HCT116 (cell line): ENCODE measurements around the gene GARNL3. TPM values are rescaled to one million over a fixed set of nuclear protein-coding genes. Genes with fewer than 3 reads are reported as not detected.
A peak's percentile ranks its signal among the peaks of the same experiment; 100 is the strongest.

Experiments used
- ATAC-seq: fragments of 200-7000 bp; cut with Tn5 transposase; 2 replicates; pipeline ENCODE4 v1.9.1; 2020; ENCODE audit warnings: mild to moderate bottlenecking, moderate library complexity
- BruUV-seq: library from RNA; stranded (reverse); fragments of 400-500 nt; replicated peaks from 2 replicates; lab custom pipeline; 2021; lab: Mats Ljungman, UMichigan
- CTCF ChIA-PET: fragments of 300-600 bp; sonication (Branson Sonifier 250); formaldehyde crosslinking; loops from one replicate; lab custom pipeline; 2021; ENCODE audit warnings: antibody characterized with exemption; lab: Charles Lee
- POLR2A ChIA-PET: fragments of 300-600, 350-600 bp; sonication (Branson Sonifier 250); formaldehyde crosslinking; loops from one replicate; lab custom pipeline; 2021; ENCODE audit warnings: antibody characterized with exemption; lab: Charles Lee
- RAD21 ChIA-PET, 2 experiments: fragments of 300-600 bp; sonication (Branson Sonifier 250); formaldehyde crosslinking; loops; one replicate each; lab custom pipeline; 2023; ENCODE audit warnings: low total read pairs in 2 of 2; ENCODE audit not compliant: uncharacterized antibody in 2 of 2, unreplicated experiment in 2 of 2, low non-redundant PET in 1 of 2; lab: Charles Lee
- DNase-seq: peaks from one replicate; pipeline ENCODE4 v3.0.0-alpha.2; 2010; ENCODE audit warnings: low read depth, low spot score
- H2AFZ ChIP-seq: fragments of 200-600 bp; shearing (Covaris generic), sonication (generic); 2 replicates; pipeline ENCODE4 v1.6.1; 2017; ENCODE audit warnings: low read depth, mixed run types, mixed read lengths, antibody characterized with exemption, low read length; ENCODE audit not compliant: poor library complexity, severe bottlenecking
- H3K27ac ChIP-seq: 2 replicates; pipeline ENCODE4 v1.5.1; 2012; ENCODE audit warnings: low read depth, low read length
- H3K27me3 ChIP-seq: fragments of 200-600 bp; sonication (generic); 2 replicates; pipeline ENCODE4 v1.6.1; 2016; ENCODE audit warnings: mixed run types, low read length, mixed read lengths; ENCODE audit not compliant: insufficient read depth
- H3K36me3 ChIP-seq, 2 experiments: fragments of 200-500 bp in 1 of 2; fragments of 200-600 bp in 1 of 2; sonication (Bioruptor generic) in 1 of 2; sonication (generic) in 1 of 2; 2 replicates each; pipeline versions ENCODE4 v1.5.1 to v1.6.1; 2014 to 2016; ENCODE audit warnings: low read length in 2 of 2, inconsistent platforms in 1 of 2, mixed read lengths in 1 of 2, mixed run types in 1 of 2; ENCODE audit not compliant: insufficient read depth in 2 of 2, control insufficient read depth in 1 of 2
- H3K4me1 ChIP-seq, 2 experiments: fragments of 200-600 bp in 1 of 2; sonication (generic) in 1 of 2; 2 replicates each; pipeline versions ENCODE4 v1.5.1 to v1.6.1; 2012 to 2017; ENCODE audit warnings: low read length in 2 of 2, inconsistent platforms in 1 of 2, mild to moderate bottlenecking in 1 of 2, mixed read lengths in 1 of 2, mixed run types in 1 of 2, moderate library complexity in 1 of 2; ENCODE audit not compliant: insufficient read depth in 2 of 2, control insufficient read depth in 1 of 2
- H3K4me2 ChIP-seq: fragments of 200-600 bp; sonication (generic); 2 replicates; pipeline ENCODE4 v1.6.1; 2017; ENCODE audit warnings: mixed run types, low read length, mixed read lengths
- H3K4me3 ChIP-seq, 2 experiments: fragments of 200-600 bp in 1 of 2; sonication (generic) in 1 of 2; replicated peaks in 1 of 2; 2 replicates each; pipeline ENCODE4 v1.5.1; 2011 to 2016; ENCODE audit warnings: low read length in 2 of 2, control low read depth in 1 of 2, low read depth in 1 of 2, mild to moderate bottlenecking in 1 of 2, mixed read lengths in 1 of 2, mixed run types in 1 of 2
- H3K79me2 ChIP-seq: fragments of 200-600 bp; sonication (generic); 2 replicates; pipeline ENCODE4 v1.6.1; 2017; ENCODE audit warnings: mild to moderate bottlenecking, mixed run types, low read length, moderate library complexity, mixed read lengths; ENCODE audit not compliant: insufficient read depth
- H3K9ac ChIP-seq: fragments of 200-600 bp; sonication (generic); 2 replicates; pipeline ENCODE4 v1.6.1; 2016; ENCODE audit warnings: low read length, mixed read lengths
- H3K9me2 ChIP-seq: fragments of 200-600 bp; sonication (generic), shearing (Covaris generic); 2 replicates; pipeline ENCODE4 v1.6.1; 2017; ENCODE audit warnings: mixed run types, mild to moderate bottlenecking, moderate library complexity; ENCODE audit not compliant: insufficient read depth
- H3K9me3 ChIP-seq, 2 experiments: fragments of 200-500 bp in 1 of 2; fragments of 200-600 bp in 1 of 2; sonication (Bioruptor generic) in 1 of 2; sonication (generic) in 1 of 2; 2 replicates each; pipeline ENCODE4 v1.6.1; 2014 to 2017; ENCODE audit warnings: low read length in 2 of 2, mixed read lengths in 2 of 2, inconsistent platforms in 1 of 2, low read depth in 1 of 2, mild to moderate bottlenecking in 1 of 2, mixed run types in 1 of 2, moderate library complexity in 1 of 2; ENCODE audit not compliant: control insufficient read depth in 1 of 2, insufficient read depth in 1 of 2
- H4K20me1 ChIP-seq: fragments of 200-600 bp; sonication (generic), shearing (Covaris generic); 2 replicates; pipeline ENCODE4 v1.6.1; 2017; ENCODE audit warnings: mixed run types, mild to moderate bottlenecking, moderate library complexity; ENCODE audit not compliant: insufficient read depth
- ATF3 ChIP-seq: IDR thresholded peaks from 2 replicates; pipeline ENCODE4 v1.6.1; 2012
- CEBPB ChIP-seq: IDR thresholded peaks from 2 replicates; pipeline ENCODE4 v1.6.1; 2012; ENCODE audit warnings: low read depth
- EGR1 ChIP-seq: IDR thresholded peaks from 2 replicates; pipeline ENCODE4 v1.6.1; 2012; ENCODE audit warnings: low read depth
- EZH2 ChIP-seq: fragments of 200-600 bp; sonication (generic); IDR thresholded peaks from 2 replicates; pipeline ENCODE4 v1.6.1; 2017; ENCODE audit warnings: antibody characterized with exemption, mixed run types
- POLR2A ChIP-seq: IDR thresholded peaks from 2 replicates; pipeline ENCODE4 v1.7.0; 2011; ENCODE audit warnings: borderline replicate concordance; ENCODE audit not compliant: insufficient read depth, insufficient read length; ENCODE audit errors: extremely low read depth
- RAD21 ChIP-seq: IDR thresholded peaks from 2 replicates; pipeline ENCODE4 v1.6.1; 2012; ENCODE audit warnings: low read depth, mild to moderate bottlenecking
- SIN3A ChIP-seq: IDR thresholded peaks from 2 replicates; pipeline ENCODE4 v1.6.1; 2012; ENCODE audit warnings: low read depth
- SP1 ChIP-seq: IDR thresholded peaks from 2 replicates; pipeline ENCODE4 v1.6.1; 2012; ENCODE audit warnings: low read depth
- SRF ChIP-seq: IDR thresholded peaks from 2 replicates; pipeline ENCODE4 v1.6.1; 2012; ENCODE audit warnings: low read depth
- TCF7L2 ChIP-seq: IDR thresholded peaks from 2 replicates; pipeline ENCODE4 v1.7.0; 2011; ENCODE audit warnings: borderline replicate concordance, inconsistent platforms; ENCODE audit not compliant: insufficient read depth, insufficient read length; ENCODE audit errors: extremely low read depth
- YY1 ChIP-seq: IDR thresholded peaks from 2 replicates; pipeline ENCODE4 v1.6.1; 2011; ENCODE audit warnings: low read length, low read depth, moderate library complexity, mild to moderate bottlenecking; ENCODE audit not compliant: insufficient replicate concordance; ENCODE audit errors: extremely low read depth
- ZNF274 ChIP-seq: fragments of 200-500 bp; sonication (Bioruptor generic); IDR thresholded peaks from 2 replicates; pipeline ENCODE4 v1.6.1; 2014; ENCODE audit warnings: mild to moderate bottlenecking, low read depth, low read length, inconsistent platforms
- intact Hi-C: fragments of 100-400 bp; cut with micrococcal nuclease; formaldehyde crosslinking; loops from 2 replicates; pipeline ENCODE4 v1.10.0; 2022
- total RNA-seq: library from RNA; stranded (reverse); gene quantifications from one replicate; pipeline ENCODE4 v1.2.1, GENCODE V29; 2021; ENCODE audit not compliant: unreplicated experiment
- TF ChIP-seq, protein P1 (sequence below): IDR thresholded peaks from 2 replicates; pipeline ENCODE4 v1.6.1; 2011; ENCODE audit warnings: mild to moderate bottlenecking, low read length, moderate library complexity; ENCODE audit not compliant: insufficient replicate concordance; ENCODE audit errors: extremely low read depth
- TF ChIP-seq, protein P2 (sequence below), 3 experiments: fragments of 200-600 bp in 1 of 3; sonication (generic) in 1 of 3; IDR thresholded peaks in 2 of 3; conservative IDR thresholded peaks in 1 of 3; 2 replicates each; pipeline ENCODE4 v1.5.1; 2012 to 2017; ENCODE audit warnings: low read depth in 2 of 3, low read length in 2 of 3, antibody characterized with exemption in 1 of 3, borderline replicate concordance in 1 of 3, control low read depth in 1 of 3, mild to moderate bottlenecking in 1 of 3, mixed read lengths in 1 of 3, mixed run types in 1 of 3, moderate library complexity in 1 of 3; ENCODE audit not compliant: insufficient read depth in 1 of 3

Gene GARNL3
- total RNA-seq, 1 experiment from 2014 or later: 8.8 TPM

- BruUV-seq: no TSS peak
- TF ChIP-seq SIN3A: no peak
- TF ChIP-seq YY1: no peak
- no peak for TF ChIP-seq ZNF274
- TF ChIP-seq TCF7L2: no peak
- no peak for TF ChIP-seq EZH2
- TF ChIP-seq POLR2A: no peak
- TF ChIP-seq CEBPB: no peak
- TF ChIP-seq, protein P1, sequence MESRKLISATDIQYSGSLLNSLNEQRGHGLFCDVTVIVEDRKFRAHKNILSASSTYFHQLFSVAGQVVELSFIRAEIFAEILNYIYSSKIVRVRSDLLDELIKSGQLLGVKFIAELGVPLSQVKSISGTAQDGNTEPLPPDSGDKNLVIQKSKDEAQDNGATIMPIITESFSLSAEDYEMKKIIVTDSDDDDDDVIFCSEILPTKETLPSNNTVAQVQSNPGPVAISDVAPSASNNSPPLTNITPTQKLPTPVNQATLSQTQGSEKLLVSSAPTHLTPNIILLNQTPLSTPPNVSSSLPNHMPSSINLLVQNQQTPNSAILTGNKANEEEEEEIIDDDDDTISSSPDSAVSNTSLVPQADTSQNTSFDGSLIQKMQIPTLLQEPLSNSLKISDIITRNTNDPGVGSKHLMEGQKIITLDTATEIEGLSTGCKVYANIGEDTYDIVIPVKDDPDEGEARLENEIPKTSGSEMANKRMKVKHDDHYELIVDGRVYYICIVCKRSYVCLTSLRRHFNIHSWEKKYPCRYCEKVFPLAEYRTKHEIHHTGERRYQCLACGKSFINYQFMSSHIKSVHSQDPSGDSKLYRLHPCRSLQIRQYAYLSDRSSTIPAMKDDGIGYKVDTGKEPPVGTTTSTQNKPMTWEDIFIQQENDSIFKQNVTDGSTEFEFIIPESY: no peak
- no peak for TF ChIP-seq SP1
- no peak for TF ChIP-seq ATF3
- TF ChIP-seq, protein P2, sequence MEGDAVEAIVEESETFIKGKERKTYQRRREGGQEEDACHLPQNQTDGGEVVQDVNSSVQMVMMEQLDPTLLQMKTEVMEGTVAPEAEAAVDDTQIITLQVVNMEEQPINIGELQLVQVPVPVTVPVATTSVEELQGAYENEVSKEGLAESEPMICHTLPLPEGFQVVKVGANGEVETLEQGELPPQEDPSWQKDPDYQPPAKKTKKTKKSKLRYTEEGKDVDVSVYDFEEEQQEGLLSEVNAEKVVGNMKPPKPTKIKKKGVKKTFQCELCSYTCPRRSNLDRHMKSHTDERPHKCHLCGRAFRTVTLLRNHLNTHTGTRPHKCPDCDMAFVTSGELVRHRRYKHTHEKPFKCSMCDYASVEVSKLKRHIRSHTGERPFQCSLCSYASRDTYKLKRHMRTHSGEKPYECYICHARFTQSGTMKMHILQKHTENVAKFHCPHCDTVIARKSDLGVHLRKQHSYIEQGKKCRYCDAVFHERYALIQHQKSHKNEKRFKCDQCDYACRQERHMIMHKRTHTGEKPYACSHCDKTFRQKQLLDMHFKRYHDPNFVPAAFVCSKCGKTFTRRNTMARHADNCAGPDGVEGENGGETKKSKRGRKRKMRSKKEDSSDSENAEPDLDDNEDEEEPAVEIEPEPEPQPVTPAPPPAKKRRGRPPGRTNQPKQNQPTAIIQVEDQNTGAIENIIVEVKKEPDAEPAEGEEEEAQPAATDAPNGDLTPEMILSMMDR (IDR thresholded peaks at IDR 0.05 in 2 of 3, conservative IDR thresholded peaks at IDR 0.05 in 1 of 3; ENCODE audit: borderline replicate concordance in 1 of 3, insufficient read depth in 1 of 3, low read depth in 2 of 3, low read length in 2 of 3): peak in 2 of 3 experiments; percentile 7 to 28; a peak in 1 of 6 replicates
- TF ChIP-seq SRF: no peak
- peak; percentile 22; the same call in 1 of the 2 replicates for TF ChIP-seq RAD21
- TF ChIP-seq EGR1: no peak
- no peaks in the 10 kb centered on the region for H3K79me2 ChIP-seq
- H2AFZ ChIP-seq: no peak overlapping the region
- no peak overlapping the region for H3K4me2 ChIP-seq
- H3K9ac ChIP-seq: no peak overlapping the region
- no peaks in the 10 kb centered on the region for H3K27me3 ChIP-seq
- POLR2A ChIA-PET: no interaction called here
- H3K9me3 ChIP-seq: no peaks in the 10 kb centered on the region
- no peaks in the 10 kb centered on the region for H4K20me1 ChIP-seq
- H3K36me3 ChIP-seq: no peaks in the 10 kb centered on the region
- H3K27ac ChIP-seq: no peak overlapping the region
- RAD21 ChIA-PET: no interaction called here
- ATAC-seq (no peak), DNase-seq (no peak)
- CTCF ChIA-PET: interaction anchor here (1.0 kb wide), 1 partner anchor 141 kb away, joined by 3 read pairs; no protein-coding TSS in a partner anchor
- no peak overlapping the region for H3K4me3 ChIP-seq
- intact Hi-C loops: no loop called here
- no peaks in the 10 kb centered on the region for H3K9me2 ChIP-seq
- H3K4me1 ChIP-seq: no peaks in the 10 kb centered on the region
Observed at GRCh38 chr9:127346584-127346983, 82.0 kb downstream of the GARNL3 start.
